SK-N-SH (cell line): Measurements from ENCODE around the gene CRTC1. TPM values are rescaled to one million over a fixed set of nuclear protein-coding genes. Genes with fewer than 3 reads are reported as not detected.

Experiments
- CTCF ChIA-PET: fragments of 300-600, 350-600 bp; formaldehyde crosslinking; extraction: SDS; loops from one replicate; lab custom pipeline; 2021; lab: Yijun Ruan, JAX
- POLR2A ChIA-PET: fragments of 350-600 bp; sonication (Branson Sonifier 250); formaldehyde crosslinking; extraction: SDS; loops from one replicate; lab custom pipeline; 2020; ENCODE audit warnings: antibody characterized with exemption, inconsistent platforms; lab: Yijun Ruan, JAX
- DNase-seq: peaks from one replicate; pipeline ENCODE4 v3.0.0; 2012
- H2AFZ ChIP-seq: fragments of 200-600 bp; sonication (generic); 2 replicates; pipeline ENCODE4 v1.8.1; 2016; ENCODE audit warnings: antibody characterized with exemption, mild to moderate bottlenecking, low read depth
- H3F3A ChIP-seq: fragments of 200-600 bp; sonication (generic); replicated peaks from 2 replicates; pipeline ENCODE3; 2016; ENCODE audit warnings: antibody characterized with exemption, mild to moderate bottlenecking; ENCODE audit not compliant: insufficient read depth
- H3K27ac ChIP-seq, 2 experiments: fragments of 200-500 bp in 1 of 2; fragments of 200-600 bp in 1 of 2; sonication (Bioruptor generic) in 1 of 2; sonication (generic), shearing (Covaris generic) in 1 of 2; 2 replicates each; pipeline versions ENCODE4 v1.5.1 to v1.6.1; 2014 to 2016; ENCODE audit warnings: low read depth in 2 of 2, inconsistent platforms in 1 of 2, low read length in 1 of 2, mild to moderate bottlenecking in 1 of 2, mixed read lengths in 1 of 2
- H3K27me3 ChIP-seq: fragments of 200-600 bp; sonication (generic), shearing (Covaris generic); 2 replicates; pipeline ENCODE4 v1.6.1; 2016; ENCODE audit warnings: mixed run types; ENCODE audit not compliant: insufficient read depth
- H3K36me3 ChIP-seq, 2 experiments: fragments of 200-500 bp in 1 of 2; fragments of 200-600 bp in 1 of 2; sonication (Bioruptor generic) in 1 of 2; sonication (generic) in 1 of 2; replicated peaks in 1 of 2; 2 replicates each; pipeline versions ENCODE3 to v1.5.1; 2014 to 2016; ENCODE audit warnings: low read length in 1 of 2, mild to moderate bottlenecking in 1 of 2; ENCODE audit not compliant: insufficient read depth in 2 of 2, control insufficient read depth in 1 of 2
- H3K4me1 ChIP-seq, 2 experiments: fragments of 200-500 bp in 1 of 2; fragments of 200-600 bp in 1 of 2; sonication (Bioruptor generic) in 1 of 2; sonication (generic), shearing (Covaris generic) in 1 of 2; 2 replicates each; pipeline versions ENCODE4 v1.5.1 to v1.6.1; 2014 to 2016; ENCODE audit warnings: low read depth in 1 of 2, low read length in 1 of 2, mixed run types in 1 of 2; ENCODE audit not compliant: insufficient read depth in 2 of 2, control insufficient read depth in 1 of 2
- H3K4me2 ChIP-seq: fragments of 200-600 bp; sonication (generic), shearing (Covaris generic); 2 replicates; pipeline ENCODE4 v1.6.1; 2017; ENCODE audit warnings: mixed run types
- H3K4me3 ChIP-seq, 2 experiments: fragments of 200-500 bp in 1 of 2; fragments of 200-600 bp in 1 of 2; sonication (Bioruptor generic) in 1 of 2; sonication (generic), shearing (Covaris generic) in 1 of 2; 2 replicates each; pipeline versions ENCODE4 v1.5.1 to v1.8.1; 2014 to 2016; ENCODE audit warnings: low read depth in 2 of 2, inconsistent platforms in 1 of 2, low read length in 1 of 2, mild to moderate bottlenecking in 1 of 2, mixed read lengths in 1 of 2, moderate library complexity in 1 of 2
- H3K79me2 ChIP-seq: fragments of 200-600 bp; sonication (generic); 2 replicates; pipeline ENCODE4 v1.8.1; 2017; ENCODE audit warnings: mild to moderate bottlenecking; ENCODE audit not compliant: insufficient read depth
- H3K9ac ChIP-seq: fragments of 200-600 bp; sonication (generic); 2 replicates; pipeline ENCODE4 v1.6.1; 2017; ENCODE audit warnings: mixed run types
- H3K9me2 ChIP-seq: fragments of 200-600 bp; sonication (generic); 2 replicates; pipeline ENCODE4 v1.6.1; 2017; ENCODE audit warnings: mixed run types
- H3K9me3 ChIP-seq: fragments of 200-600 bp; sonication (generic); 2 replicates; pipeline ENCODE4 v1.6.1; 2017; ENCODE audit warnings: mixed run types, mild to moderate bottlenecking, moderate library complexity
- H4K20me1 ChIP-seq: fragments of 200-600 bp; sonication (generic); 2 replicates; pipeline ENCODE4 v1.6.1; 2017; ENCODE audit warnings: mild to moderate bottlenecking, mixed run types; ENCODE audit not compliant: insufficient read depth
- ELF1 ChIP-seq: IDR thresholded peaks from 2 replicates; pipeline ENCODE4 v1.4.0; 2012
- EP300 ChIP-seq, 2 experiments: IDR thresholded peaks; 2 replicates each; pipeline versions ENCODE4 v1.4.0 to v1.6.1; 2012; ENCODE audit warnings: borderline replicate concordance in 1 of 2, low read depth in 1 of 2, low read length in 1 of 2
- FOSL2 ChIP-seq: IDR thresholded peaks from 2 replicates; pipeline ENCODE4 v1.4.0; 2012; ENCODE audit warnings: low read depth, mild to moderate bottlenecking, moderate library complexity, borderline replicate concordance
- GABPA ChIP-seq: IDR thresholded peaks from 2 replicates; pipeline ENCODE4 v1.4.0; 2012; ENCODE audit warnings: low read depth, mild to moderate bottlenecking
- GATA2 ChIP-seq: sonication (generic); formaldehyde crosslinking; IDR thresholded peaks from 2 replicates; pipeline ENCODE4 v1.5.0; 2020; ENCODE audit warnings: mild to moderate bottlenecking, missing genetic modification reagents
- NFIC ChIP-seq: IDR thresholded peaks from 2 replicates; pipeline ENCODE4 v1.4.0; 2012; ENCODE audit warnings: borderline replicate concordance
- POLR2AphosphoS5 ChIP-seq: IDR thresholded peaks from 2 replicates; pipeline ENCODE4 v1.6.1; 2012; ENCODE audit warnings: low read depth, low read length
- RCOR1 ChIP-seq: fragments of 150-350 bp; IDR thresholded peaks from 2 replicates; pipeline ENCODE4 v1.6.1; 2017; ENCODE audit warnings: antibody characterized with exemption, low read length
- RFX5 ChIP-seq: IDR thresholded peaks from 2 replicates; pipeline ENCODE4 v1.6.1; 2012; ENCODE audit warnings: mild to moderate bottlenecking, improper control_type of control experiment, low read length
- SIN3A ChIP-seq: IDR thresholded peaks from 2 replicates; pipeline ENCODE4 v1.6.1; 2012; ENCODE audit warnings: low read depth, mild to moderate bottlenecking, low read length, moderate library complexity, borderline replicate concordance
- SMC3 ChIP-seq: IDR thresholded peaks from 2 replicates; pipeline ENCODE4 v1.6.1; 2012; ENCODE audit warnings: low read depth, low read length, improper control_type of control experiment
- TAF1 ChIP-seq: IDR thresholded peaks from 2 replicates; pipeline ENCODE4 v1.6.1; 2012; ENCODE audit warnings: low read depth, mild to moderate bottlenecking, low read length, moderate library complexity, borderline replicate concordance
- TCF12 ChIP-seq: IDR thresholded peaks from 2 replicates; pipeline ENCODE4 v1.4.0; 2012
- TEAD4 ChIP-seq: IDR thresholded peaks from 2 replicates; pipeline ENCODE4 v1.4.0; 2012; ENCODE audit warnings: mild to moderate bottlenecking, borderline replicate concordance; ENCODE audit not compliant: insufficient read depth
- YY1 ChIP-seq: IDR thresholded peaks from 2 replicates; pipeline ENCODE4 v1.4.0; 2012; ENCODE audit warnings: low read depth, mild to moderate bottlenecking
- WGBS: methylation state at CpG from one replicate; pipeline ENCODE4 v1.1.6; 2017; ENCODE audit warnings: low lambda C conversion rate; 5-methylcytosine and 5-hydroxymethylcytosine counted together
- polyA plus RNA-seq, 3 experiments: library from polyadenylated mRNA; depleted of rRNA; stranded (reverse); fragments of >200 nt; gene quantifications; 2 replicates each; pipeline ENCODE4 v1.2.3, GENCODE V29; 2012
- TF ChIP-seq, protein P1 (sequence below): IDR thresholded peaks from 2 replicates; pipeline ENCODE4 v1.4.0; 2012; ENCODE audit warnings: low read depth
- TF ChIP-seq, protein P2 (sequence below): IDR thresholded peaks from 2 replicates; pipeline ENCODE4 v1.4.0; 2012; ENCODE audit warnings: low read depth, borderline replicate concordance
- TF ChIP-seq, protein P3 (sequence below): fragments of 150-350 bp; IDR thresholded peaks from 2 replicates; pipeline ENCODE4 v1.6.1; 2016; ENCODE audit warnings: mild to moderate bottlenecking, low read depth, low read length
- TF ChIP-seq, protein P4 (sequence below): fragments of 200-600 bp; sonication (generic); IDR thresholded peaks from 2 replicates; pipeline ENCODE4 v1.6.1; 2017; ENCODE audit warnings: antibody characterized with exemption, mild to moderate bottlenecking, moderate library complexity

Gene CRTC1
- polyA plus RNA-seq, 1 of the 3 experiments (the other 2 are of a cell fraction): 5.0 TPM

DNA sequence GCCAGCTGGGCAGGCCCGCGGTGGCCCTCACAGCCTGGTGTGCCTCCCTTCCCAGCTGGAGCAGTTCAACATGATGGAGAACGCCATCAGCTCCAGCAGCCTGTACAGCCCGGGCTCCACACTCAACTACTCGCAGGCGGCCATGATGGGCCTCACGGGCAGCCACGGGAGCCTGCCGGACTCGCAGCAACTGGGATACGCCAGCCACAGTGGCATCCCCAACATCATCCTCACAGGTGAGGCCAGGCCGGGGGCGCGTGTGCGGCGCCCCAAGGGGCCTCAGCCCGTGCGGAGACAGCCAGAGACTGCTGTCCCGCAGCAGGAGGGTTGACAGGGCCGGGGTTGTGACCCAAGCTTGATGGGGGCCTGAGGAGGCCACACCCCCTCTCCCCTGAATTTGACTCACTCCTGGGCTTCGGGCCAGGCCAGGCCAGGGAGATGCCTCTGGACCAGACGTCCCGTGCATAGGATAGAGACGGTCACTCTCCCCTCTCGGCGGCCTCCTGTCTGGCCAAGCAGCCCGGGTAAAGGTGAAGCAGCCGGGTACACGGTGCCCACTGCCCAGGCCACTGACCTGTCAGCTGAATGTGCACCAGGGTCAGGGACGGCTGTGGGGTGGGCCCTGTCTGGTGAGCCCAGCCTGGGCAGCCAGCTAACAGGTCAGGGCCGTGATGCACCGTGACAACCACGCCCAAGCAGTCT, 92.3 kb downstream of the CRTC1 start:
- H4K20me1 ChIP-seq: no peaks in the 10 kb centered on the region
- no peak overlapping the region for H2AFZ ChIP-seq
- no peaks in the 10 kb centered on the region for H3K9me2 ChIP-seq
- WGBS: 44% methylated on average over 13 of the region's 33 CpGs
- CTCF ChIA-PET: no interaction called here
- DNase-seq: no peak
- H3K9ac ChIP-seq: peak overlapping the region; percentile 24; the same call in 1 of the 2 replicates
- TF ChIP-seq TAF1 (no peak), ELF1 (no peak), RFX5 (no peak), TCF12 (no peak; the same call in 1 of the 2 replicates), GATA2 (CRISPR knock-in tag) (no peak), FOSL2 (peak; percentile 43; the same call in 1 of the 2 replicates), SMC3 (no peak), EP300 (IDR thresholded peaks at IDR 0.05; ENCODE audit: borderline replicate concordance in 1 of 2, low read depth in 1 of 2, low read length in 1 of 2) (no peak), POLR2AphosphoS5 (0 out of 2 replicates have a peak, but pooled peaks have one; percentile 7), RCOR1 (no peak), SIN3A (no peak), YY1 (peak; percentile 47; the same call in 1 of the 2 replicates), NFIC (peak; percentile 89), TEAD4 (no peak), GABPA (no peak)
- TF ChIP-seq, protein P1, sequence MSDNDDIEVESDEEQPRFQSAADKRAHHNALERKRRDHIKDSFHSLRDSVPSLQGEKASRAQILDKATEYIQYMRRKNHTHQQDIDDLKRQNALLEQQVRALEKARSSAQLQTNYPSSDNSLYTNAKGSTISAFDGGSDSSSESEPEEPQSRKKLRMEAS: no peak
- TF ChIP-seq, protein P2, sequence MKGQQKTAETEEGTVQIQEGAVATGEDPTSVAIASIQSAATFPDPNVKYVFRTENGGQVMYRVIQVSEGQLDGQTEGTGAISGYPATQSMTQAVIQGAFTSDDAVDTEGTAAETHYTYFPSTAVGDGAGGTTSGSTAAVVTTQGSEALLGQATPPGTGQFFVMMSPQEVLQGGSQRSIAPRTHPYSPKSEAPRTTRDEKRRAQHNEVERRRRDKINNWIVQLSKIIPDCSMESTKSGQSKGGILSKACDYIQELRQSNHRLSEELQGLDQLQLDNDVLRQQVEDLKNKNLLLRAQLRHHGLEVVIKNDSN: no peak
- TF ChIP-seq, protein P3, sequence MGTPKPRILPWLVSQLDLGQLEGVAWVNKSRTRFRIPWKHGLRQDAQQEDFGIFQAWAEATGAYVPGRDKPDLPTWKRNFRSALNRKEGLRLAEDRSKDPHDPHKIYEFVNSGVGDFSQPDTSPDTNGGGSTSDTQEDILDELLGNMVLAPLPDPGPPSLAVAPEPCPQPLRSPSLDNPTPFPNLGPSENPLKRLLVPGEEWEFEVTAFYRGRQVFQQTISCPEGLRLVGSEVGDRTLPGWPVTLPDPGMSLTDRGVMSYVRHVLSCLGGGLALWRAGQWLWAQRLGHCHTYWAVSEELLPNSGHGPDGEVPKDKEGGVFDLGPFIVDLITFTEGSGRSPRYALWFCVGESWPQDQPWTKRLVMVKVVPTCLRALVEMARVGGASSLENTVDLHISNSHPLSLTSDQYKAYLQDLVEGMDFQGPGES: no peak
- TF ChIP-seq, protein P4, sequence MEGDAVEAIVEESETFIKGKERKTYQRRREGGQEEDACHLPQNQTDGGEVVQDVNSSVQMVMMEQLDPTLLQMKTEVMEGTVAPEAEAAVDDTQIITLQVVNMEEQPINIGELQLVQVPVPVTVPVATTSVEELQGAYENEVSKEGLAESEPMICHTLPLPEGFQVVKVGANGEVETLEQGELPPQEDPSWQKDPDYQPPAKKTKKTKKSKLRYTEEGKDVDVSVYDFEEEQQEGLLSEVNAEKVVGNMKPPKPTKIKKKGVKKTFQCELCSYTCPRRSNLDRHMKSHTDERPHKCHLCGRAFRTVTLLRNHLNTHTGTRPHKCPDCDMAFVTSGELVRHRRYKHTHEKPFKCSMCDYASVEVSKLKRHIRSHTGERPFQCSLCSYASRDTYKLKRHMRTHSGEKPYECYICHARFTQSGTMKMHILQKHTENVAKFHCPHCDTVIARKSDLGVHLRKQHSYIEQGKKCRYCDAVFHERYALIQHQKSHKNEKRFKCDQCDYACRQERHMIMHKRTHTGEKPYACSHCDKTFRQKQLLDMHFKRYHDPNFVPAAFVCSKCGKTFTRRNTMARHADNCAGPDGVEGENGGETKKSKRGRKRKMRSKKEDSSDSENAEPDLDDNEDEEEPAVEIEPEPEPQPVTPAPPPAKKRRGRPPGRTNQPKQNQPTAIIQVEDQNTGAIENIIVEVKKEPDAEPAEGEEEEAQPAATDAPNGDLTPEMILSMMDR: no peak
- TF ChIP-seq, all 33 proteins: peak for 4
- peak overlapping the region in 1 of 2 experiments; percentile 75; a peak in 2 of 4 replicates for H3K27ac ChIP-seq
- peak overlapping the region; percentile 66 for H3K4me2 ChIP-seq
- no peaks in the 10 kb centered on the region for H3K27me3 ChIP-seq
- no peaks in the 10 kb centered on the region for H3K36me3 ChIP-seq
- no peaks in the 10 kb centered on the region for H3K9me3 ChIP-seq
- H3K4me3 ChIP-seq: no peak overlapping the region
- H3F3A ChIP-seq: peaks cover 10% of the 10 kb centered on the region
- POLR2A ChIA-PET: no interaction called here
- H3K79me2 ChIP-seq: no peaks in the 10 kb centered on the region
- H3K4me1 ChIP-seq: peaks cover 20 to 32% of the 10 kb centered on the region in 2 experiments; a peak in 3 of 4 replicates
